GM12878 (cell line): ENCODE results near the gene SUSD1. TPM values are rescaled to one million over a fixed set of nuclear protein-coding genes. Genes with fewer than 3 reads are reported as not detected.
A peak's percentile ranks its signal among the peaks of the same experiment; 100 is the strongest.

Experiments
- ATAC-seq: fragments of 200-7000 bp; cut with Tn5 transposase; 3 replicates; pipeline ENCODE4 v1.9.1; 2020; ENCODE audit warnings: mild to moderate bottlenecking, moderate library complexity
- BruUV-seq: library from RNA; stranded (reverse); fragments of 400-500 nt; replicated peaks from 2 replicates; lab custom pipeline; 2021; lab: Mats Ljungman, UMichigan
- CTCF ChIA-PET: fragments of 300-600 bp; sonication (Branson Sonifier 250); formaldehyde crosslinking; extraction: SDS; loops from one replicate; lab custom pipeline; 2021; ENCODE audit warnings: inconsistent platforms; lab: Yijun Ruan, JAX
- POLR2A ChIA-PET: fragments of 350-600 bp; formaldehyde crosslinking; extraction: SDS; loops from one replicate; lab custom pipeline; 2021; ENCODE audit warnings: inconsistent platforms; lab: Charles Lee
- RAD21 ChIA-PET: fragments of 300-600 bp; sonication (Branson Sonifier 250); formaldehyde crosslinking; loops from one replicate; lab custom pipeline; 2023; ENCODE audit warnings: antibody characterized with exemption; ENCODE audit not compliant: unreplicated experiment; lab: Charles Lee
- SMC1A ChIA-PET: fragments of 300-600 bp; sonication (Branson Sonifier 250); formaldehyde crosslinking; loops from one replicate; lab custom pipeline; 2023; ENCODE audit not compliant: unreplicated experiment, uncharacterized antibody; lab: Charles Lee
- DNase-seq: peaks from one replicate; pipeline ENCODE4 v3.0.0-alpha.2; 2011; ENCODE audit warnings: low read depth, low spot score
- FAIRE-seq: peaks from 3 replicates; lab custom pipeline; 2011; peaks lifted over from hg19 to GRCh38; lab: Jason Lieb, UNC
- H2AFZ ChIP-seq: 2 replicates; pipeline ENCODE4 v1.6.0; 2011; ENCODE audit warnings: low read depth, low read length, control low read depth; ENCODE audit not compliant: control insufficient read depth
- H3K27ac ChIP-seq: 2 replicates; pipeline ENCODE4 v1.5.1; 2011; ENCODE audit warnings: control low read depth; ENCODE audit not compliant: control insufficient read depth, insufficient read depth
- H3K27me3 ChIP-seq, 2 experiments: replicated peaks in 1 of 2; 2 replicates each; pipeline versions ENCODE4 v1.6.0 to v1.6.1; 2011; ENCODE audit warnings: low read length in 1 of 2; ENCODE audit not compliant: control insufficient read depth in 2 of 2, insufficient read depth in 2 of 2
- H3K36me3 ChIP-seq, 2 experiments: 2 replicates each; pipeline ENCODE4 v1.5.1; 2011; ENCODE audit warnings: low read length in 1 of 2; ENCODE audit not compliant: control insufficient read depth in 2 of 2, insufficient read depth in 2 of 2
- H3K4me1 ChIP-seq: 2 replicates; pipeline ENCODE4 v1.6.1; 2011; ENCODE audit warnings: mild to moderate bottlenecking, low read length, moderate library complexity, mixed read lengths; ENCODE audit not compliant: control insufficient read depth, insufficient read depth
- H3K4me2 ChIP-seq: 2 replicates; pipeline ENCODE4 v1.6.0; 2011; ENCODE audit warnings: control low read depth; ENCODE audit not compliant: control insufficient read depth, insufficient read depth
- H3K4me3 ChIP-seq: fragments of 200-600 bp; sonication (generic); 2 replicates; pipeline ENCODE4 v1.5.1; 2016
- H3K79me2 ChIP-seq: 2 replicates; pipeline ENCODE4 v1.6.0; 2011; ENCODE audit warnings: low read length; ENCODE audit not compliant: control insufficient read depth, insufficient read depth
- H3K9ac ChIP-seq: 2 replicates; pipeline ENCODE4 v1.8.0; 2011; ENCODE audit warnings: low read length, control low read depth, mixed read lengths; ENCODE audit not compliant: control insufficient read depth, insufficient read depth
- H3K9me3 ChIP-seq: replicated peaks from 3 replicates; pipeline ENCODE4 v1.5.1; 2011; ENCODE audit warnings: mild to moderate bottlenecking, low read length; ENCODE audit not compliant: control insufficient read depth, insufficient read depth
- H4K20me1 ChIP-seq: 2 replicates; pipeline ENCODE4 v1.6.0; 2011; ENCODE audit not compliant: control insufficient read depth, insufficient read depth
- CBX3 ChIP-seq: fragments of 200-600 bp; sonication (generic); IDR thresholded peaks from 2 replicates; pipeline ENCODE4 v1.6.1; 2016; ENCODE audit warnings: low read depth, borderline replicate concordance
- CTCF ChIP-seq, 3 experiments: IDR thresholded peaks in 2 of 3; conservative IDR thresholded peaks in 1 of 3; 2 replicates each; pipeline ENCODE4 v1.5.1; 2011; ENCODE audit warnings: low read depth in 3 of 3, low read length in 3 of 3, mild to moderate bottlenecking in 3 of 3, control low read depth in 2 of 3, moderate library complexity in 2 of 3, inconsistent platforms in 1 of 3, mixed read lengths in 1 of 3; ENCODE audit not compliant: control insufficient read depth in 2 of 3, insufficient read depth in 1 of 3; ENCODE audit errors: extremely low read depth in 1 of 3
- ESRRA ChIP-seq: IDR thresholded peaks from 2 replicates; pipeline ENCODE4 v1.6.1; 2012; ENCODE audit warnings: mild to moderate bottlenecking, low read length, improper control_type of control experiment
- IKZF2 ChIP-seq, 2 experiments: fragments of 450-650 bp; IDR thresholded peaks; 2 replicates each; pipeline ENCODE4 v1.6.1; 2017; ENCODE audit warnings: mild to moderate bottlenecking in 2 of 2, moderate library complexity in 2 of 2
- JUNB ChIP-seq: IDR thresholded peaks from 2 replicates; pipeline ENCODE4 v1.6.1; 2016; ENCODE audit warnings: antibody characterized with exemption, mild to moderate bottlenecking
- MEF2A ChIP-seq: IDR thresholded peaks from 2 replicates; pipeline ENCODE4 v1.6.1; 2011; ENCODE audit warnings: low read depth, mild to moderate bottlenecking, low read length, moderate library complexity; ENCODE audit not compliant: insufficient read depth
- MTA3 ChIP-seq: IDR thresholded peaks from 2 replicates; pipeline ENCODE4 v1.6.1; 2012; ENCODE audit warnings: low read length, inconsistent platforms, borderline replicate concordance
- NFYB ChIP-seq: IDR thresholded peaks from 2 replicates; pipeline ENCODE4 v1.6.1; 2011; ENCODE audit warnings: low read depth, mild to moderate bottlenecking, low read length, improper control_type of control experiment, moderate library complexity; ENCODE audit not compliant: insufficient read depth
- NR2F1 ChIP-seq: fragments of 450-650 bp; conservative IDR thresholded peaks from 2 replicates; pipeline ENCODE4 v1.6.1; 2017; ENCODE audit warnings: mild to moderate bottlenecking
- SMAD1 ChIP-seq: fragments of 450-650 bp; IDR thresholded peaks from 2 replicates; pipeline ENCODE4 v1.6.1; 2018; ENCODE audit warnings: mild to moderate bottlenecking, low read depth; ENCODE audit not compliant: partially characterized antibody
- SMAD5 ChIP-seq: IDR thresholded peaks from 2 replicates; pipeline ENCODE4 v1.6.1; 2016; ENCODE audit warnings: antibody characterized with exemption, low read depth
- USF1 ChIP-seq: IDR thresholded peaks from 2 replicates; pipeline ENCODE4 v1.6.1; 2011; ENCODE audit warnings: borderline replicate concordance, low read depth, mild to moderate bottlenecking, moderate library complexity, mixed read lengths, low read length; ENCODE audit not compliant: insufficient read depth; ENCODE audit errors: extremely low read length
- ZBTB33 ChIP-seq: fragments of 450-650 bp; IDR thresholded peaks from 2 replicates; pipeline ENCODE4 v1.6.1; 2017; ENCODE audit warnings: mild to moderate bottlenecking
- ZNF217 ChIP-seq: fragments of 450-650 bp; IDR thresholded peaks from 2 replicates; pipeline ENCODE4 v1.6.1; 2017; ENCODE audit warnings: antibody characterized with exemption, mild to moderate bottlenecking
- WGBS: methylation state at CpG from one replicate; pipeline ENCODE4 v1.1.6; 2016; ENCODE audit warnings: low lambda C conversion rate; ENCODE audit not compliant: insufficient replicate concordance, insufficient coverage; ENCODE audit errors: missing lambda C conversion rate; 5-methylcytosine and 5-hydroxymethylcytosine counted together
- in situ Hi-C: fragments of 300-500 bp; cut with MboI; formaldehyde crosslinking; loops from 9 replicates; pipeline ENCODE4 v1.14.3; 2018; ENCODE audit warnings: mixed read lengths
- intact Hi-C: fragments of 100-400 bp; cut with micrococcal nuclease; formaldehyde crosslinking; loops from one replicate; pipeline ENCODE4 v1.14.2; 2022; ENCODE audit not compliant: unreplicated experiment
- polyA plus RNA-seq, 11 experiments: library from polyadenylated mRNA; depleted of rRNA in 4 of 11; unstranded in 6 of 11; stranded (reverse) in 5 of 11; fragments of >200 nt; fragmentation: Nextera tagmentation in 4 of 11; fragmentation: Illumina TruSeq in 1 of 11; extraction: Ambion mirVana in 4 of 11; extraction: Trizol in 1 of 11; gene quantifications; 1 replicate in 1 of 11; 2 replicates in 10 of 11; pipeline versions ENCODE4 v1.2.1 to v1.2.3, GENCODE V29; 2011 to 2016; ENCODE audit warnings: inconsistent platforms in 2 of 11, missing spikeins in 2 of 11, low read depth in 1 of 11
- total RNA-seq, 4 experiments: library from RNA; depleted of rRNA in 3 of 4; stranded (reverse); fragments of >200 nt in 3 of 4; fragmentation: Illumina TruSeq in 1 of 4; extraction: Trizol in 1 of 4; gene quantifications; 2 replicates each; pipeline versions ENCODE4 v1.2.1 to v1.2.3, GENCODE V29; 2013 to 2021

Gene SUSD1
- total and polyA plus RNA-seq, 10 of the 15 experiments (the other 5 are each of a cell fraction or from before 2014, with no cell fraction given) = 6.7 to 20.8 (median 13.2) TPM

DNA sequence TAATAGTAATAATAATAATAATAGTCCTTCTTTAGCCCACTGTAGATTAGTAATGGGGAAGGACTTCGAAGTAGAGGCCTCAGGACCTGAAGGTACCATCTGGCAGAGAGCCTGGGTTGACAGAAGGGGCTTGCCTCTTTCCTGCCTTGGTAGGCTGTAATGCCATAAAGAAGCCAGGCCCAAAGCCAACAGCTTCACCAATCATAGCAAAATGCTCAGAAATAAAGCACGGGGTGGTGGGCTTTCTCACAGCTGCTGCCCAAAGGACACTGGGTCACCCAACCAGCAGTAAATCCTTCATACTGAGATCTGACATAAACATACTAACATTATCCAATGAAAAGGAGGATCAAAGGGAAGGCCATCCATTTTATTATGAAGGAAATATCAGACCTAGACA is 70.7 kb downstream of the SUSD1 start:
- ChIA-PET POLR2A (no interaction called here), CTCF (interaction anchor here (3.2 kb wide), 1 partner anchor 257 kb away, joined by 14 read pairs; no protein-coding TSS in a partner anchor), RAD21 (no interaction called here), SMC1A (no interaction called here)
- intact Hi-C loops (no loop called here), in situ Hi-C loops (no loop called here)
- H2AFZ ChIP-seq = peak overlapping the region; percentile 19; the same call in 1 of the 2 replicates
- H4K20me1 ChIP-seq = no peaks in the 10 kb centered on the region
- H3K4me3 ChIP-seq = 0 out of 2 replicates have a peak overlapping the region, but pooled peaks have one; percentile 14
- H3K27me3 ChIP-seq = no peaks in the 10 kb centered on the region
- H3K79me2 ChIP-seq = no peaks in the 10 kb centered on the region
- DNase-seq = no peak
- peak overlapping the region; percentile 10; the same call in 1 of the 2 replicates for H3K27ac ChIP-seq
- no peak for FAIRE-seq
- no TSS peak for BruUV-seq
- H3K4me2 ChIP-seq = peak overlapping the region; percentile 51; the same call in 1 of the 2 replicates
- no peaks in the 10 kb centered on the region for H3K36me3 ChIP-seq
- TF ChIP-seq JUNB = no peak
- no peak for TF ChIP-seq USF1
- no peak for TF ChIP-seq MTA3
- no peak for TF ChIP-seq MEF2A
- TF ChIP-seq ZBTB33 = no peak
- no peak for TF ChIP-seq ZNF217
- TF ChIP-seq SMAD5 = no peak
- no peak for TF ChIP-seq CBX3
- TF ChIP-seq CTCF (IDR thresholded peaks at IDR 0.05 in 2 of 3, conservative IDR thresholded peaks at IDR 0.05 in 1 of 3; ENCODE audit: control insufficient read depth in 2 of 3, extremely low read depth in 1 of 3, insufficient read depth in 1 of 3, low read depth in 3 of 3, low read length in 3 of 3) = no peak
- no peak for TF ChIP-seq IKZF2 (IDR thresholded peaks at IDR 0.05)
- no peak for TF ChIP-seq NR2F1
- TF ChIP-seq SMAD1 = no peak
- TF ChIP-seq ESRRA = no peak
- no peak for TF ChIP-seq NFYB
- H3K4me1 ChIP-seq = peaks cover 4% of the 10 kb centered on the region
- no peak for ATAC-seq
- 36% methylated on average over 2 of the region's 2 CpGs for WGBS
- no peaks in the 10 kb centered on the region for H3K9me3 ChIP-seq
- H3K9ac ChIP-seq = no peak overlapping the region
